Kidney (tissue), 14 donors: Measurements from ENCODE around the gene MARK1. TPM values are rescaled to one million over a fixed set of nuclear protein-coding genes. Genes with fewer than 3 reads are reported as not detected.

Source experiments
- DNase-seq, 5 donors: peaks; one replicate each; pipeline ENCODE4 v3.0.0-alpha.2; 2013 to 2020
- FAIRE-seq: peaks from 2 replicates; lab custom pipeline; 2012; peaks lifted over from hg19 to GRCh38; lab: Jason Lieb, UNC
- H3K27ac ChIP-seq, 2 donors: one replicate each; pipeline ENCODE4 v1.7.0; 2013; ENCODE audit warnings: low read depth in 2 of 2, low read length in 2 of 2, inconsistent platforms in 1 of 2
- H3K27me3 ChIP-seq: one replicate; pipeline ENCODE4 v1.7.1; 2013; ENCODE audit warnings: low read length, inconsistent platforms; ENCODE audit not compliant: control insufficient read depth, insufficient read depth
- H3K36me3 ChIP-seq, 3 donors: one replicate each; pipeline versions ENCODE4 v1.7.0 to v1.7.1; 2013; ENCODE audit warnings: low read length in 3 of 3, control low read depth in 1 of 3, inconsistent platforms in 1 of 3; ENCODE audit not compliant: insufficient read depth in 3 of 3, control insufficient read depth in 2 of 3
- H3K4me1 ChIP-seq, 3 donors: one replicate each; pipeline versions ENCODE4 v1.7.0 to v1.7.1; 2013; ENCODE audit warnings: low read length in 3 of 3, inconsistent platforms in 1 of 3, low read depth in 1 of 3; ENCODE audit not compliant: control insufficient read depth in 2 of 3, insufficient read depth in 2 of 3
- H3K4me3 ChIP-seq, 3 donors: one replicate each; pipeline versions ENCODE4 v1.7.0 to v1.8.1; 2013; ENCODE audit warnings: low read length in 3 of 3, control low read depth in 1 of 3, inconsistent platforms in 1 of 3
- H3K9ac ChIP-seq, 3 donors: one replicate each; pipeline versions ENCODE4 v1.7.0 to v1.7.1; 2013; ENCODE audit warnings: low read length in 3 of 3, control low read depth in 1 of 3, inconsistent platforms in 1 of 3
- H3K9me3 ChIP-seq, 3 donors: one replicate each; pipeline versions ENCODE4 v1.7.0 to v1.7.1; 2013; ENCODE audit warnings: low read length in 3 of 3, control low read depth in 1 of 3, inconsistent platforms in 1 of 3; ENCODE audit not compliant: control insufficient read depth in 2 of 3, insufficient read depth in 1 of 3
- intact Hi-C: fragments of 100-400 bp; cut with DNase I; formaldehyde crosslinking; loops from one replicate; pipeline ENCODE4 v1.11.1; 2022
- polyA plus RNA-seq: library from polyadenylated mRNA; stranded (reverse); fragments of 350-450 nt; fragmentation: Illumina TruSeq; extraction: RNeasy Lipid Tissue Mini Kit (QIAGEN cat#74804); gene quantifications from one replicate; pipeline ENCODE4 v1.2.3, GENCODE V29; 2014; ENCODE audit warnings: low read depth, low replicate concordance; ENCODE audit not compliant: insufficient read depth
- total RNA-seq: library from RNA; stranded (reverse); fragmentation: NEBNext Ultra II Directional; extraction: Animal tissue kit (Norgen Biotek cat#: 25700); gene quantifications from one replicate; pipeline ENCODE4 v1.2.1, GENCODE V29; 2021
- TF ChIP-seq, protein P1 (sequence below): IDR thresholded peaks from 3 replicates; pipeline ENCODE4 v1.5.1; 2012; ENCODE audit warnings: mild to moderate bottlenecking, moderate library complexity, borderline replicate concordance; ENCODE audit not compliant: insufficient read depth; ENCODE audit errors: extremely low read depth
- donor health status: control.
- donor health status: control.
- donor health status: control.
- donor health status: control.
- donor health status: control.
- donor health status: DM: yes; HTN: yes; CAD: no.
- donor health status: Normal renal cell carcinoma (clear cell type).

Gene MARK1
- total and polyA plus RNA-seq, 2 donors from 2014 or later: 2.6 to 5.3 TPM

DNA sequence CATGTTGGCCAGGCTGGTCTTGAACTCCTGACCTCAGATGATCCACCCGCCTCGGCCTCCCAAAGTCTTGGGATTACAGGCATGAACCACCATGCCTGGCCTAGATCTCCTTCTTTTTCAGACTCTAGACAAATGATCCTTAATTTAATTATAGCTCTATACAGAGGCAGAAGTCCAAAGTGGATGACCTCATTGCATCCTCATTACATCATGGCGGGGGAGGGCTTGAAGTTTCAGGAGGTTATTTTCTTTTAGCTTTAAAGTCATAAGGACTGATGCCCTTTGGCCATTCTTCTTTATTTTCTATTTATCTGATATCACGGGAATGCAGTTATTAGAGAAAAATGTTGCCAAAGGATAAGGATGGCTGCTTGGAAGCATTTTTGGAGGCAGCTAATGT, 14.1 kb upstream of the MARK1 start:
- H3K4me3 ChIP-seq: no peak overlapping the region
- H3K4me1 ChIP-seq: no peaks in the 10 kb centered on the region
- TF ChIP-seq, protein P1, sequence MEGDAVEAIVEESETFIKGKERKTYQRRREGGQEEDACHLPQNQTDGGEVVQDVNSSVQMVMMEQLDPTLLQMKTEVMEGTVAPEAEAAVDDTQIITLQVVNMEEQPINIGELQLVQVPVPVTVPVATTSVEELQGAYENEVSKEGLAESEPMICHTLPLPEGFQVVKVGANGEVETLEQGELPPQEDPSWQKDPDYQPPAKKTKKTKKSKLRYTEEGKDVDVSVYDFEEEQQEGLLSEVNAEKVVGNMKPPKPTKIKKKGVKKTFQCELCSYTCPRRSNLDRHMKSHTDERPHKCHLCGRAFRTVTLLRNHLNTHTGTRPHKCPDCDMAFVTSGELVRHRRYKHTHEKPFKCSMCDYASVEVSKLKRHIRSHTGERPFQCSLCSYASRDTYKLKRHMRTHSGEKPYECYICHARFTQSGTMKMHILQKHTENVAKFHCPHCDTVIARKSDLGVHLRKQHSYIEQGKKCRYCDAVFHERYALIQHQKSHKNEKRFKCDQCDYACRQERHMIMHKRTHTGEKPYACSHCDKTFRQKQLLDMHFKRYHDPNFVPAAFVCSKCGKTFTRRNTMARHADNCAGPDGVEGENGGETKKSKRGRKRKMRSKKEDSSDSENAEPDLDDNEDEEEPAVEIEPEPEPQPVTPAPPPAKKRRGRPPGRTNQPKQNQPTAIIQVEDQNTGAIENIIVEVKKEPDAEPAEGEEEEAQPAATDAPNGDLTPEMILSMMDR: no peak
- no peaks in the 10 kb centered on the region for H3K27me3 ChIP-seq
- H3K9ac ChIP-seq: no peak overlapping the region
- DNase-seq (no peak), FAIRE-seq (no peak)
- H3K36me3 ChIP-seq: no peaks in the 10 kb centered on the region
- intact Hi-C loops: no loop called here
- no peaks in the 10 kb centered on the region for H3K9me3 ChIP-seq
- no peak overlapping the region for H3K27ac ChIP-seq

DNA sequence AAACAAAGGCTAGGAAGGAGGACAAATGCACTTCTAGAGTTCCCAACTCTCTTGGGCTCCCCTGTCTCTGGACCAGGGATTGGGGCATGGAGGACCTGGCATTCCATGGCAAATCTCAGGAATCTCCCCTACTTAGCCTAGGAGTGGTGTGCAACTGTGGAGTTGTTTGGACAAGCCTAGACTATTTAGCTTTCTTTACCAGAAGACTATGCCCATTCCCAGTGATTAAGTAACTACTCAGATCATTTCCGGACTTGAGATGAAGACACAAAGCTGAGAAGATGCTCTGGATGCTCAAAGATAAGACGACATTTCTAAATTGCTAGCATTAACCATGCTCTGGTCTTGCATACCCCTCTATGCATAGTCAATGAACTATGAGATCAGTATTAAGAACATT, 13.7 kb upstream of the MARK1 start:
- Histone ChIP-seq H3K4me1 (no peaks in the 10 kb centered on the region), H3K27me3 (no peaks in the 10 kb centered on the region)
- no peak for FAIRE-seq

DNA sequence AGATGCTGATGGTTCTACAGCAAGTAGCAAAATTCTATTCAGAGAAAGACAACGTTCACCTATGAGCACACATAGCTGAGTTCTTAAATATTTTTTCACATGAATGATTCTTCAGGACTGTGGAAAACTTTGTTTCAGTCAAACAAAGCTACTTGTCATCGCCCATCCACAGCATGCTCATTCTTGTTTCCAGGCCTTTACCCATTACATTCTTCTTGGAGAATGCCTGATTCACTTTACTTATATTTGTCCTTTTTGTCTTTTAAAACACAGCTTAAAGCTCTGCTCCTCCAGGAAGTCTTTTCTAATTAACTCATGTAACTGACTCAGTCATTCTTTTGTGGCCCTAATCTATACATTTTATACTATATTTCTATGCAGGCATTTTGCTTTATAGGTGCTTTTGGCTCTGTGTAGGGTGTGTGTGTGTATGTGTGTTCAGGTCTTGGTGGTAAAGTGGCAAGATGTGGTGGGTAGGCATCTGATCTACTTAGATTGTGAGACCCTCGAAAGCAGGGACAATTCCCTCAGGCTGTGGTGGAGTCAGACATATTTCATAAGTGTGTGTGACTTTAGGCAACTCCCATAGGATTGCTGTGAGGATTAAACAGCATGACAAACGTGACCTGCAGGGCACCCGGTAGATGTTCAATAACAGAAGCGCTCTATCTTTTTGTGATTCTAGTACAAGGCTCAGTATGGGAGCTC, 11.8 kb upstream of the MARK1 start:
- Histone ChIP-seq H3K36me3 (no peaks in the 10 kb centered on the region), H3K27ac (no peak overlapping the region), H3K9ac (no peak overlapping the region), H3K9me3 (no peaks in the 10 kb centered on the region), H3K4me3 (no peak overlapping the region), H3K4me1 (no peaks in the 10 kb centered on the region), H3K27me3 (no peaks in the 10 kb centered on the region)
- TF ChIP-seq, protein P1: no peak
- intact Hi-C loops: no loop called here
- DNase-seq (no peak), FAIRE-seq (no peak)

More for the DNA sequence above, 13.7 kb upstream of the MARK1 start:
- H3K4me3 ChIP-seq: no peak overlapping the region
- DNase-seq: no peak
- no peaks in the 10 kb centered on the region for H3K9me3 ChIP-seq
- H3K36me3 ChIP-seq: no peaks in the 10 kb centered on the region
- TF ChIP-seq, protein P1: no peak
- no peak overlapping the region for H3K27ac ChIP-seq
- intact Hi-C loops: no loop called here
- no peak overlapping the region for H3K9ac ChIP-seq

DNA sequence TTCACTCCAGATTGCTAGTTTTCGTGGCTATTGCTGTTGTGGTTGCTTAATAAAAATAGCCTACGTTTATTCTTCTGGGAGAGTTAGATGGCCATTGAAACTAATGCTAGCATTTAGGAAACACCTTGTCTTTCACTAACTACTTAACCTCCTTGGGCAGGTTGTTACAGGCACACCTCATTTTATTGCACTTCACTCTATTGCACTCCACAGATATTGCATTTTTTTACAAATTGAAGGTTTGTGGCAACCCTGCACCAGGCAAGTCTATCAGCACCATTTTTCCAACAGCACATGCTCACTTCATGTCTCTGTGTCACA, 11.3 kb upstream of the MARK1 start:
- intact Hi-C loops: no loop called here
- TF ChIP-seq, protein P1: no peak
- H3K4me1 ChIP-seq: no peaks in the 10 kb centered on the region
- no peak overlapping the region for H3K4me3 ChIP-seq
- DNase-seq: no peak
- no peaks in the 10 kb centered on the region for H3K27me3 ChIP-seq
- no peaks in the 10 kb centered on the region for H3K9me3 ChIP-seq
- H3K9ac ChIP-seq: no peak overlapping the region
- no peak overlapping the region for H3K27ac ChIP-seq
- FAIRE-seq: no peak
- H3K36me3 ChIP-seq: no peaks in the 10 kb centered on the region
